Colonic mucosa (tissue), 4 donors: ENCODE measurements around the gene RABGGTB. TPM values are rescaled to one million over a fixed set of nuclear protein-coding genes. Genes with fewer than 3 reads are reported as not detected.
A peak's percentile ranks its signal among the peaks of the same experiment; 100 is the strongest.

Experiments used
- DNase-seq: peaks from one replicate; pipeline ENCODE4 v3.0.0-alpha.2; 2020
- H3K27ac ChIP-seq: fragments of 200-600 bp; one replicate; pipeline ENCODE4 v1.8.0; 2021
- H3K27me3 ChIP-seq: fragments of 200-600 bp; one replicate; pipeline ENCODE4 v1.8.0; 2021
- H3K36me3 ChIP-seq: fragments of 200-600 bp; one replicate; pipeline ENCODE4 v1.8.0; 2021
- H3K4me1 ChIP-seq: fragments of 200-600 bp; one replicate; pipeline ENCODE4 v1.8.0; 2021; ENCODE audit warnings: mild to moderate bottlenecking
- H3K4me3 ChIP-seq: fragments of 200-600 bp; one replicate; pipeline ENCODE4 v1.8.0; 2021
- H3K9ac ChIP-seq, 2 donors: one replicate each; pipeline ENCODE4 v1.7.0; 2013; ENCODE audit warnings: control low read depth in 2 of 2, low read depth in 2 of 2, low read length in 2 of 2
- H3K9me3 ChIP-seq: fragments of 200-600 bp; one replicate; pipeline ENCODE4 v1.8.0; 2021
- CTCF ChIP-seq: fragments of 200-600 bp; IDR thresholded peaks from one replicate; pipeline ENCODE4 v1.8.0; 2022; ENCODE audit warnings: antibody characterized with exemption, mild to moderate bottlenecking
- intact Hi-C: fragments of 100-400 bp; cut with DNase I; formaldehyde crosslinking; loops from one replicate; pipeline ENCODE4 v1.14.1; 2022
- total RNA-seq, 2 donors: library from RNA; stranded (reverse); fragmentation: NEBNext Ultra II Directional in 1 of 2; extraction: Animal tissue kit (Norgen Biotek cat#: 25700) in 1 of 2; gene quantifications; one replicate each; pipeline ENCODE4 v1.2.1, GENCODE V29; 2021
- donor health status: healthy.
- donor health status: DM: no; HTN: no; CAD: no.
- donor health status: DM: no; HTN: no; CAD: no.

RABGGTB gene
- total RNA-seq, 2 donors from 2014 or later, result 58.3 to 67.6 TPM

- H3K27ac ChIP-seq, result peak overlapping the region; percentile 75
- TF ChIP-seq CTCF, result no peak
- intact Hi-C loops, result loop anchor here (5.0 kb wide), 1 partner anchor 58 kb away; no protein-coding TSS in a partner anchor
- H3K36me3 ChIP-seq, result no peaks in the 10 kb centered on the region
- H3K9me3 ChIP-seq, result no peaks in the 10 kb centered on the region
- H3K4me3 ChIP-seq, result peak overlapping the region; percentile 44
- peak overlapping the region; percentile 31 to 89 for H3K9ac ChIP-seq
- no peak for DNase-seq
- H3K4me1 ChIP-seq, result no peaks in the 10 kb centered on the region
- no peaks in the 10 kb centered on the region for H3K27me3 ChIP-seq
These were observed 605 bp upstream of the RABGGTB start for GRCh38 chr1:75785320-75785982.

- Histone ChIP-seq H3K27ac (peak overlapping the region; percentile 75), H3K27me3 (no peaks in the 10 kb centered on the region)
- TF ChIP-seq CTCF, result no peak
These were observed 941 bp downstream of the RABGGTB start for GRCh38 chr1:75786901-75787493.

GRCh38 chr1:75787524-75787923 lies 1.5 kb downstream of the RABGGTB start:
- Histone ChIP-seq H3K9me3 (no peaks in the 10 kb centered on the region), H3K4me1 (no peaks in the 10 kb centered on the region), H3K4me3 (peak overlapping the region; percentile 44), H3K27ac (no peak overlapping the region), H3K27me3 (no peaks in the 10 kb centered on the region), H3K36me3 (no peaks in the 10 kb centered on the region), H3K9ac (peak overlapping the region in 1 of 2 donors; percentile 89)
- no peak for DNase-seq
- TF ChIP-seq CTCF, result no peak
- intact Hi-C loops, result loop anchor here (5.0 kb wide), 1 partner anchor 60 kb away; no protein-coding TSS in a partner anchor

More at GRCh38 chr1:75786901-75787493, 941 bp downstream of the RABGGTB start:
- peak overlapping the region; percentile 50 to 89 for H3K9ac ChIP-seq
- DNase-seq, result no peak
- intact Hi-C loops, result loop anchor here (5.0 kb wide), 1 partner anchor 60 kb away; no protein-coding TSS in a partner anchor
- H3K4me3 ChIP-seq, result peak overlapping the region; percentile 44
- no peaks in the 10 kb centered on the region for H3K4me1 ChIP-seq
- H3K9me3 ChIP-seq, result no peaks in the 10 kb centered on the region
- H3K36me3 ChIP-seq, result no peaks in the 10 kb centered on the region

GRCh38 chr1:75789988-75790387 lies 3.9 kb downstream of the RABGGTB start:
- H3K27ac ChIP-seq, result peak overlapping the region; percentile 71
- H3K4me1 ChIP-seq, result no peaks in the 10 kb centered on the region
- no peak for TF ChIP-seq CTCF
- H3K9ac ChIP-seq, result no peak overlapping the region
- no peak overlapping the region for H3K4me3 ChIP-seq
- intact Hi-C loops, result loop anchor here (5.0 kb wide), 1 partner anchor 63 kb away; no protein-coding TSS in a partner anchor
- DNase-seq, result no peak
- no peaks in the 10 kb centered on the region for H3K9me3 ChIP-seq
- H3K27me3 ChIP-seq, result no peaks in the 10 kb centered on the region
- H3K36me3 ChIP-seq, result peaks cover 10% of the 10 kb centered on the region

- no peaks in the 10 kb centered on the region for H3K27me3 ChIP-seq
- H3K4me1 ChIP-seq, result no peaks in the 10 kb centered on the region
- peak overlapping the region; percentile 71 for H3K27ac ChIP-seq
- no peak overlapping the region for H3K4me3 ChIP-seq
- peaks cover 10% of the 10 kb centered on the region for H3K36me3 ChIP-seq
- DNase-seq, result no peak
- TF ChIP-seq CTCF, result no peak
- no peaks in the 10 kb centered on the region for H3K9me3 ChIP-seq
- no peak overlapping the region for H3K9ac ChIP-seq
- intact Hi-C loops, result no loop called here
These were observed 5.0 kb downstream of the RABGGTB start for GRCh38 chr1:75791022-75791421.
